Uterus (tissue), 2 donors: ENCODE results near the gene PCDHGA5.

Source experiments
- POLR2A ChIP-seq, 2 donors: fragments of 450-650 bp; IDR thresholded peaks; one replicate each; pipeline ENCODE4 v1.6.1; 2016; ENCODE audit warnings: antibody characterized with exemption in 2 of 2, mild to moderate bottlenecking in 1 of 2, moderate library complexity in 1 of 2
- TF ChIP-seq, protein P1 (sequence below), 4 experiments: fragments of 200-600 bp in 2 of 4; fragments of 450-650 bp in 2 of 4; sonication (generic) in 2 of 4; IDR thresholded peaks; one replicate each; pipeline ENCODE4 v1.5.1; 2016 to 2019; ENCODE audit warnings: antibody characterized with exemption in 4 of 4, mild to moderate bottlenecking in 2 of 4, moderate library complexity in 1 of 4

DNA sequence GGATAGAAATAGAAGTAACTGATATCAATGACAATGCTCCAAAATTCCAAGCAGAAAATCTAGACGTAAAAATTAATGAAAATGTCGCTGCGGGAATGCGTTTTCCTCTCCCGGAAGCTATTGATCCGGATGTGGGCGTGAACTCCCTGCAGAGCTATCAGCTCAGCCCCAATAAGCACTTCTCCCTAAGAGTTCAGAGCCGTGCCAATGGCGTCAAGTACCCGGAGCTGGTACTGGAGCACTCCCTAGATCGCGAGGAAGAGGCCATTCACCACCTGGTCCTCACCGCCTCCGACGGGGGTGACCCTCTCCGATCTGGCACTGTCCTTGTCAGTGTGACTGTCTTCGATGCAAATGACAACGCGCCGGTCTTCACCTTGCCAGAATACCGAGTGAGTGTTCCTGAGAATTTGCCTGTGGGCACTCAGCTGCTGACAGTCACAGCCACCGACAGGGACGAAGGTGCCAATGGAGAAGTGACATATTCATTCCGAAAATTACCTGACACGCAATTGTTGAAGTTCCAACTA, 49.6 kb downstream of the PCDHGA5 start:
- TF ChIP-seq, protein P1, sequence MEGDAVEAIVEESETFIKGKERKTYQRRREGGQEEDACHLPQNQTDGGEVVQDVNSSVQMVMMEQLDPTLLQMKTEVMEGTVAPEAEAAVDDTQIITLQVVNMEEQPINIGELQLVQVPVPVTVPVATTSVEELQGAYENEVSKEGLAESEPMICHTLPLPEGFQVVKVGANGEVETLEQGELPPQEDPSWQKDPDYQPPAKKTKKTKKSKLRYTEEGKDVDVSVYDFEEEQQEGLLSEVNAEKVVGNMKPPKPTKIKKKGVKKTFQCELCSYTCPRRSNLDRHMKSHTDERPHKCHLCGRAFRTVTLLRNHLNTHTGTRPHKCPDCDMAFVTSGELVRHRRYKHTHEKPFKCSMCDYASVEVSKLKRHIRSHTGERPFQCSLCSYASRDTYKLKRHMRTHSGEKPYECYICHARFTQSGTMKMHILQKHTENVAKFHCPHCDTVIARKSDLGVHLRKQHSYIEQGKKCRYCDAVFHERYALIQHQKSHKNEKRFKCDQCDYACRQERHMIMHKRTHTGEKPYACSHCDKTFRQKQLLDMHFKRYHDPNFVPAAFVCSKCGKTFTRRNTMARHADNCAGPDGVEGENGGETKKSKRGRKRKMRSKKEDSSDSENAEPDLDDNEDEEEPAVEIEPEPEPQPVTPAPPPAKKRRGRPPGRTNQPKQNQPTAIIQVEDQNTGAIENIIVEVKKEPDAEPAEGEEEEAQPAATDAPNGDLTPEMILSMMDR (IDR thresholded peaks at IDR 0.05) = no peak
- TF ChIP-seq POLR2A (IDR thresholded peaks at IDR 0.05) = no peak
